Activated CD4-positive, alpha-beta memory T cell treated with anti-CD3 and anti-CD28 coated beads, Interleukin-2, amount 10 ng/mL, durations not matched to agents 7 days and 5 days (primary cell): ENCODE measurements around the gene XIAP. TPM values are rescaled to one million over a fixed set of nuclear protein-coding genes. Genes with fewer than 3 reads are reported as not detected.
"Not testable (repeated sequence)": the region's sequence is repeated elsewhere in the genome, so short reads cannot be mapped to it uniquely, and the experiment has no call there.

Experiments
- CTCF ChIA-PET: fragments of 350-600 bp; sonication (Branson Sonifier 250); formaldehyde crosslinking; loops from one replicate; lab custom pipeline; 2021; ENCODE audit warnings: antibody characterized with exemption, inconsistent platforms; lab: Charles Lee
- POLR2A ChIA-PET: fragments of 350-600 bp; sonication (Branson Sonifier 250); formaldehyde crosslinking; loops from one replicate; lab custom pipeline; 2021; ENCODE audit warnings: antibody characterized with exemption; lab: Charles Lee
- DNase-seq: peaks from one replicate; pipeline ENCODE4 v3.0.0-alpha.2; 2020
- H3K27ac Mint-ChIP-seq: one replicate; pipeline ENCODE4 v1.8.0; 2021; ENCODE audit warnings: mild to moderate bottlenecking, mixed read lengths
- H3K27me3 Mint-ChIP-seq: one replicate; pipeline ENCODE4 v1.8.0; 2021; ENCODE audit warnings: mixed read lengths
- H3K36me3 Mint-ChIP-seq: one replicate; pipeline ENCODE4 v1.8.0; 2021; ENCODE audit warnings: low read depth, mixed read lengths
- H3K4me1 Mint-ChIP-seq: one replicate; pipeline ENCODE4 v1.8.0; 2021; ENCODE audit warnings: mixed read lengths
- H3K4me3 Mint-ChIP-seq: one replicate; pipeline ENCODE4 v1.8.0; 2021; ENCODE audit warnings: mild to moderate bottlenecking, mixed read lengths
- H3K9me3 Mint-ChIP-seq: one replicate; pipeline ENCODE4 v1.8.0; 2021; ENCODE audit warnings: mixed read lengths
- total RNA-seq, 2 experiments: library from RNA; stranded (reverse); gene quantifications; one replicate each; pipeline ENCODE4 v1.2.3, GENCODE V29; 2021

Gene XIAP
- total RNA-seq, result 10 to 100 TPM; 47.6 to 53.3 TPM

DNA sequence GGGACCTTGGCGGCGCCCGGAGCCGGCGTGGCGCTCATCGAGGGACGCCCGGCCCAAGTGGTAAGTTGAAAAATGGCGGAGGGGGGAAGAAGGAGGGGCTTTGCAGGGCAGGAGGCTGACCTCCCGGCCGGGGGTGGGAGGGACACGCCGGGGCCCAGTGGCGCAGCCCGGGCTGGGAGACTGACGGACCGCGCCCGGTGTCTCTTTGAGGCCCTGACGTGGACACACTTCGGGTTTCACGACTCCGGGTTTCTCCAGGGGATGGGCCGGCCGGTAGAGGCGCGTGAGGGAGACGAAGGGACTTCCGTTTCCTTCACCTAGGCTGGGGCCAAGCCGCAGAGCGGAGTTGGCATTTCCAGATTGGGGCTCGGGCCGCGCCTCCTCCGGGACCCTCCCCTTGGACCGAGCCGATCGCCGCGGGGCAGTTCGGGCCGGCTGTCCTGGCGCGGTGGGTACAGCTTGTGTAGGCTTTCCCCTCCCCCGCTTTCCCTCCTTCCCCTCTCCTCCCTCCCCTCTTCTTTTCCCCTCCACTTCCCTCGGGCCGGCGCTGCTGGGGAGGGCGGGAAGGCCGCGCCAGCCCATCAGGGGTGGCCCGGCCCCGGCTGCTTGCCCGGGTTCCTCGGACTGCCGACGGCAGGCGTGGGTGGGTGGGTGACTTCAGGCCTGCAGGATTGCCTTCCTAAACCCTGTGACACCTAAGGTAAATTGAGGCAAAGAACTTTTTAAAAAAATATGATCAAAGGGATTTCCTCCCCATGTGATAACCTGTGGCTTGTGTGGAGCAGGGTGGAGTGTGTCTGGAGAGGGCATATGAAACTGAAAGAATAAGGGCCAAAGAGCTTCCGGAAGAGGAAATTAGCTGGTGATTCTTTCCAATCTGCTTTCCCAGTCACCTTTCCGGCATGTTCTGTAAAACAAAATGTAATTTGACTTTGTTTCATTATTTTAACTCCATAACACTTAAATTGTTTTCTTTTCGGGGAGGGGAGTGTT is at the start of gene XIAP:
XIAP (plus strand) TSS at position 208 of the 993 bp plus-strand sequence. CDS start 25,610 bp downstream, outside the sequence.
- CTCF ChIA-PET, result interaction anchor here (0.9 kb wide), 1 partner anchor 27 kb away, joined by 3 read pairs; no protein-coding TSS in a partner anchor
- no peaks in the 10 kb centered on the region for H3K27me3 Mint-ChIP-seq
- H3K4me1 Mint-ChIP-seq, result peaks cover 22% of the 10 kb centered on the region
- POLR2A ChIA-PET, result interaction anchor here (0.7 to 3.1 kb wide), 5 partner anchors 10 to 487 kb away, joined by 3 to 22 read pairs (median 11); partner anchors contain the start of gene STAG2
- DNase-seq, result peak; percentile 75
- H3K36me3 Mint-ChIP-seq, result peaks cover 7% of the 10 kb centered on the region
- peak within 1 kb of the TSS; percentile 88 for H3K4me3 Mint-ChIP-seq
- H3K27ac Mint-ChIP-seq, result peak within 1 kb of the TSS; percentile 94
- H3K9me3 Mint-ChIP-seq, result no peaks in the 10 kb centered on the region

- Mint-ChIP-seq H3K4me3 (no peak overlapping the region), H3K27ac (no peak overlapping the region), H3K9me3 (no peaks in the 10 kb centered on the region), H3K4me1 (peaks cover 4% of the 10 kb centered on the region), H3K36me3 (no peaks in the 10 kb centered on the region), H3K27me3 (no peaks in the 10 kb centered on the region)
- CTCF ChIA-PET, result no interaction called here
- POLR2A ChIA-PET, result no interaction called here
- DNase-seq, result no peak
These were observed 45.5 kb upstream of the XIAP start for GRCh38 chrX:123814343-123814742.

DNA sequence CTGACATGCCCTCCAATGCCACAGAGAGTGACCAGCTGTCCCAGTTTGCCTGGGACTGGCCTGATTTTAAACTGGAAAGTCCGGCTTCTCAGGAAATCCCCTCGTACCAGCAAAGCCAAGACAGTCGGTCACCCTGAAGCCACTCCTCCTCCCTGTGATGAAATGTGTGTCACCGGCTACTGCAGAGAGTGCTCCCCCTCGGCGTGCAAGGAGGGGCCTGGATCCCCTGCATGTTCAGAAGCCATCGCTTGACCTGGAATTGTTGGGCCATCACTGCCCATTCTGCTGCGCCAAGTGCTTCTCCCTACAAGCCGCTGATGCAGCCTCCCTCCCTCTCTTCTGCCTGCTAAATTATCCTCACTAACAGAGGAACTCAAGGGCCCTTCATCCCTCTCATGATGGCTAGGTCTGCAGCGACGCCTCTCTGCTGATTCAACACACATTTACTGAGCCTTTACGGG is 44.9 kb upstream of the XIAP start:
- DNase-seq, H3K9me3 Mint-ChIP-seq, H3K36me3 Mint-ChIP-seq, H3K4me1 Mint-ChIP-seq, H3K27ac Mint-ChIP-seq, H3K4me3 Mint-ChIP-seq, H3K27me3 Mint-ChIP-seq, POLR2A ChIA-PET, CTCF ChIA-PET: not testable (repeated sequence)

- H3K9me3 Mint-ChIP-seq, result no peaks in the 10 kb centered on the region
- H3K27me3 Mint-ChIP-seq, result no peaks in the 10 kb centered on the region
- H3K4me1 Mint-ChIP-seq, result peaks cover 4% of the 10 kb centered on the region
- CTCF ChIA-PET, result interaction anchor here (1.9 kb wide), 1 partner anchor 16 kb away, joined by 10 read pairs; no protein-coding TSS in a partner anchor
- DNase-seq, result no peak
- no peak overlapping the region for H3K4me3 Mint-ChIP-seq
- no peak overlapping the region for H3K27ac Mint-ChIP-seq
- POLR2A ChIA-PET, result no interaction called here
- H3K36me3 Mint-ChIP-seq, result no peaks in the 10 kb centered on the region
These were observed 42.5 kb upstream of the XIAP start for GRCh38 chrX:123817288-123817894.

DNA sequence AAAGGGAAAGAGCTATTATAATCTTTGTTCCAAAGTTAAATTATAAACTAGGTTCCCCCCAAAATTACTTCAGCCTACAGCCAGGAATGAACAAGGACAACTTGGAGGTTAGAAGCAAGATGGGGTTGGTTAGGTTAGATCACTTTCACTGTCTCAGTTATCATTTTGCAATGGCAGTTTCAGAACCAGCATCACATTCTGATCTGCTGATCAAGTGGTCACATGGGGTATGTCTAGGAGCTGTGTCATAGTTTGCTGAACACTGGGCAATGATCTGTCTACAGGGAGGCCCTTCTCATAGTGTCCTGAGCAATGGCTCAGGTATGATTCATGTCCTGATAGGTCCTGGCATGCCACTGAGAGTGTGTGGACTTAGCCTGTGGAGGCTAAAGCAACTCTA is 41.6 kb upstream of the XIAP start:
- H3K4me3 Mint-ChIP-seq, result no peak overlapping the region
- no peaks in the 10 kb centered on the region for H3K9me3 Mint-ChIP-seq
- no peak overlapping the region for H3K27ac Mint-ChIP-seq
- ChIA-PET POLR2A (no interaction called here), CTCF (interaction anchor here (0.6 to 1.9 kb wide), 2 partner anchors 15 to 41 kb away, joined by 3 to 10 read pairs; no protein-coding TSS in a partner anchor)
- peaks cover 4% of the 10 kb centered on the region for H3K4me1 Mint-ChIP-seq
- no peaks in the 10 kb centered on the region for H3K36me3 Mint-ChIP-seq
- DNase-seq, result no peak
- H3K27me3 Mint-ChIP-seq, result no peaks in the 10 kb centered on the region

- no peak for DNase-seq
These were observed 36.9 kb upstream of the XIAP start for GRCh38 chrX:123822965-123823364.

GRCh38 chrX:123830309-123830708 is 29.5 kb upstream of the XIAP start:
- Mint-ChIP-seq H3K27me3 (peaks cover 7% of the 10 kb centered on the region), H3K9me3 (no peaks in the 10 kb centered on the region), H3K4me1 (peaks cover 4% of the 10 kb centered on the region), H3K4me3 (no peak overlapping the region), H3K27ac (no peak overlapping the region), H3K36me3 (no peaks in the 10 kb centered on the region)
- CTCF ChIA-PET, result no interaction called here
- POLR2A ChIA-PET, result no interaction called here
- no peak for DNase-seq

More at GRCh38 chrX:123822965-123823364, 36.9 kb upstream of the XIAP start:
- H3K4me1 Mint-ChIP-seq, result no peaks in the 10 kb centered on the region
- CTCF ChIA-PET, result no interaction called here
- no peak overlapping the region for H3K27ac Mint-ChIP-seq
- H3K36me3 Mint-ChIP-seq, result no peaks in the 10 kb centered on the region
- H3K9me3 Mint-ChIP-seq, result no peaks in the 10 kb centered on the region
- H3K27me3 Mint-ChIP-seq, result no peaks in the 10 kb centered on the region
- POLR2A ChIA-PET, result no interaction called here
- no peak overlapping the region for H3K4me3 Mint-ChIP-seq

- H3K4me3 Mint-ChIP-seq, result no peak overlapping the region
- no peaks in the 10 kb centered on the region for H3K36me3 Mint-ChIP-seq
- POLR2A ChIA-PET, result interaction anchor here (0.9 to 1.3 kb wide), 2 partner anchors 125 to 126 kb away, joined by 3 to 4 read pairs; no protein-coding TSS in a partner anchor
- peak; percentile 67 for DNase-seq
- H3K27me3 Mint-ChIP-seq, result peaks cover 7% of the 10 kb centered on the region
- peaks cover 7% of the 10 kb centered on the region for H3K4me1 Mint-ChIP-seq
- CTCF ChIA-PET, result interaction anchor here (0.6 to 2.4 kb wide), 21 partner anchors 14 to 266 kb away, joined by 3 to 17 read pairs (median 3); no protein-coding TSS in a partner anchor
- no peaks in the 10 kb centered on the region for H3K9me3 Mint-ChIP-seq
- H3K27ac Mint-ChIP-seq, result no peak overlapping the region
These were observed 26.5 kb upstream of the XIAP start for GRCh38 chrX:123833387-123833786.

- Mint-ChIP-seq H3K36me3 (no peaks in the 10 kb centered on the region), H3K4me3 (no peak overlapping the region), H3K27ac (no peak overlapping the region), H3K9me3 (no peaks in the 10 kb centered on the region), H3K27me3 (peaks cover 7% of the 10 kb centered on the region), H3K4me1 (peaks cover 7% of the 10 kb centered on the region)
- DNase-seq, result no peak
- CTCF ChIA-PET, result interaction anchor here (0.9 to 2.4 kb wide), 9 partner anchors 16 to 184 kb away, joined by 3 to 17 read pairs (median 5); no protein-coding TSS in a partner anchor
- POLR2A ChIA-PET, result interaction anchor here (1.0 to 1.3 kb wide), 2 partner anchors 124 to 126 kb away, joined by 3 to 4 read pairs; no protein-coding TSS in a partner anchor
These were observed 25.7 kb upstream of the XIAP start for GRCh38 chrX:123834116-123834515.

GRCh38 chrX:123835661-123836371 is 24.0 kb upstream of the XIAP start:
- Mint-ChIP-seq H3K36me3 (no peaks in the 10 kb centered on the region), H3K9me3 (no peaks in the 10 kb centered on the region), H3K4me3 (no peak overlapping the region), H3K27me3 (peaks cover 5% of the 10 kb centered on the region), H3K27ac (no peak overlapping the region), H3K4me1 (peaks cover 3% of the 10 kb centered on the region)
- ChIA-PET CTCF (interaction anchor here (0.7 to 1.6 kb wide), 4 partner anchors 48 to 211 kb away, joined by 3 to 5 read pairs (median 3); no protein-coding TSS in a partner anchor), POLR2A (interaction anchor here (0.9 kb wide), 1 partner anchor 127 kb away, joined by 3 read pairs; no protein-coding TSS in a partner anchor)
- DNase-seq, result peak; percentile 17

DNA sequence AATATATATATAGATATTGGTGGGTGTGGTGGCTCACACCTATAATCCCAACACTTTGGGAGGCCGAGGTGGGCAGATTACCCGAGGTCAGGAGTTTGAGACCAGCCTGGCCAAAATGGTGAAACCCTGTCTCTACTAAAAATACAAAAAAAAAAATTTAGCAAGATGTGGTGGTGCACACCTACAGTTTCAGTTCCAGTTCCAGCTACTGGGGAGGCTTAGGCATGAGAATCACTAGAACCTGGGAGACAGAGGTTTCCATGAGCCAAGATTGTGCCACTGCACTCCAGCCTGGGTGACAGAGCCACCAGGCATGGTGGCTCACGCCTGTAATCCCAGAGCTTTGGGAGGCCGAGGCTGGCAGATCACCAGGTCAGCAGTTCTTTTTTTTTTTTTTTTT is 14.7 kb upstream of the XIAP start:
- DNase-seq, H3K36me3 Mint-ChIP-seq, H3K27ac Mint-ChIP-seq, H3K27me3 Mint-ChIP-seq, POLR2A ChIA-PET, H3K4me3 Mint-ChIP-seq, H3K9me3 Mint-ChIP-seq, CTCF ChIA-PET, H3K4me1 Mint-ChIP-seq: not testable (repeated sequence)

- ChIA-PET POLR2A (no interaction called here), CTCF (no interaction called here)
- Mint-ChIP-seq H3K36me3 (no peaks in the 10 kb centered on the region), H3K9me3 (no peaks in the 10 kb centered on the region), H3K4me3 (no peak overlapping the region), H3K27me3 (peaks cover 1% of the 10 kb centered on the region), H3K27ac (no peak overlapping the region), H3K4me1 (peaks cover 4% of the 10 kb centered on the region)
- no peak for DNase-seq
These were observed 13.2 kb upstream of the XIAP start for GRCh38 chrX:123846577-123847038.
